CD4-positive, CD25-positive, alpha-beta regulatory T cell (primary cell): ENCODE data around the gene FFAR2. TPM values are rescaled to one million over a fixed set of nuclear protein-coding genes. Genes with fewer than 3 reads are reported as not detected.
A peak's percentile ranks its signal among the peaks of the same experiment; 100 is the strongest.

Experiments
- ATAC-seq, 2 donors: fragments of 150-1000 bp; cut with Tn5 transposase; one replicate each; pipeline ENCODE4 v1.10.0; 2021; ENCODE audit warnings: low read depth in 2 of 2, moderate number of reproducible peaks in 2 of 2, moderate library complexity in 1 of 2
- DNase-seq, 3 donors: peaks; one replicate each; pipeline versions ENCODE4 v3.0.0 to v3.0.0-alpha.2; 2012 to 2022; ENCODE audit warnings: mixed read lengths in 1 of 3
- H3K27ac ChIP-seq: one replicate; pipeline ENCODE4 v1.7.0; 2013; ENCODE audit warnings: mild to moderate bottlenecking, low read length; ENCODE audit not compliant: insufficient read depth, poor library complexity, severe bottlenecking
- H3K27me3 ChIP-seq: one replicate; pipeline ENCODE4 v1.7.0; 2013; ENCODE audit warnings: low read length; ENCODE audit not compliant: control insufficient read depth, insufficient read depth
- H3K36me3 ChIP-seq: one replicate; pipeline ENCODE4 v1.7.0; 2013; ENCODE audit warnings: mild to moderate bottlenecking, low read length, moderate library complexity; ENCODE audit not compliant: control insufficient read depth, insufficient read depth
- H3K4me1 ChIP-seq: 2 replicates; pipeline ENCODE4 v1.7.0; 2013; ENCODE audit warnings: mild to moderate bottlenecking, low read length; ENCODE audit not compliant: insufficient read depth, control insufficient read depth, poor library complexity, severe bottlenecking
- H3K4me3 ChIP-seq: one replicate; pipeline ENCODE4 v1.7.0; 2013; ENCODE audit warnings: low read depth, mild to moderate bottlenecking, low read length, moderate library complexity
- H3K9me3 ChIP-seq, 2 experiments: 1 replicate in 1 of 2; 2 replicates in 1 of 2; pipeline ENCODE4 v1.7.0; 2013; ENCODE audit warnings: low read length in 2 of 2, mild to moderate bottlenecking in 1 of 2, moderate library complexity in 1 of 2; ENCODE audit not compliant: control insufficient read depth in 2 of 2
- H3K27ac Mint-ChIP-seq, 3 donors: one replicate each; pipeline ENCODE4 v1.8.0; 2020 to 2022; ENCODE audit warnings: mild to moderate bottlenecking in 3 of 3, mixed read lengths in 3 of 3, moderate library complexity in 2 of 3
- H3K27me3 Mint-ChIP-seq: one replicate; pipeline ENCODE4 v1.8.0; 2022; ENCODE audit warnings: mild to moderate bottlenecking, mixed read lengths
- H3K36me3 Mint-ChIP-seq: one replicate; pipeline ENCODE4 v1.8.0; 2020; ENCODE audit warnings: mixed read lengths
- H3K4me1 Mint-ChIP-seq, 4 donors: one replicate each; pipeline ENCODE4 v1.8.0; 2020 to 2022; ENCODE audit warnings: mixed read lengths in 4 of 4, mild to moderate bottlenecking in 1 of 4
- H3K4me3 Mint-ChIP-seq, 4 donors: one replicate each; pipeline ENCODE4 v1.8.0; 2020 to 2022; ENCODE audit warnings: mild to moderate bottlenecking in 4 of 4, mixed read lengths in 4 of 4, moderate library complexity in 3 of 4
- H3K9me3 Mint-ChIP-seq, 7 donors: one replicate each; pipeline ENCODE4 v1.8.0; 2020 to 2022; ENCODE audit warnings: mixed read lengths in 7 of 7, mild to moderate bottlenecking in 3 of 7, moderate library complexity in 2 of 7
- polyA plus RNA-seq, 4 donors: library from polyadenylated mRNA; unstranded; fragments of 300-500 nt; fragmentation: Illumina TruSeq; gene quantifications; one replicate each; pipeline ENCODE4 v1.2.3, GENCODE V29; 2021
- total RNA-seq: library from RNA; stranded (reverse); gene quantifications from one replicate; pipeline ENCODE4 v1.2.3, GENCODE V29; 2022

The FFAR2 gene
- total and polyA plus RNA-seq, 5 donors from 2014 or later = not detected

DNA sequence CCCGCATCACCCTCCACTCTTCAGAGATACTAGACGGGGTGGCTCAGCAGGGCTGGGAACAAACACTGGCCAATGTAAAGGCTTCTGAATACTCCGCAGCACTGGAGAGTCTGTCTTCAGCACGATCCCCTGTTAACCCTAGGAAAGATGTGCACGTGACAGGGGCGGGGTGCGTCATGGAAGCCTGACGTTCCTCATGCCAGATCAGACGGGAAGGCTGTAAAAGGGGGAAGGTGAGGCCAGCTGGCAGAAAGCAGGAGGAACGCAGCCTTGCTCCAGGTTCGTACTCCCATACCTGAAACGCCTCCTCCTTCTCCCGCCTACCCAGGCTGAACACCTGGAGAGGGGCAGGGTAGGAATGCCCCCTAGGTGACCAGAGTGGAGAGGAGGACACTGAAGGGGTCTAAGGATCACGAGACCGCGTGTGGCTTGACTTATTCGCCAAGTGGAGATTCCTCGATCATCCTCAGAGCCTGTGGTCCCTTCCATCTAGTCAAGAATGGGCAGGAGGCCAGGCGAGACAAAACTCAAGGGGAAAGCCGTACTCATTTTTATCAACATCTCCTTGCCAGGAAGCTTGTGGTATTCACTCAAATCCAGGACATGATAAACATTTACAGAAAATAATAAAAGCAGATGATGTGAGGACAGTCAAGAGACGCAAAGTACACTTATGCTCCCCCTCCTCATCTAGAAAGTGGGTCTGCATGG lies 18.2 kb upstream of the FFAR2 start:
- ATAC-seq = no peak
- DNase-seq = no peak
- no peak overlapping the region for H3K4me3 Mint-ChIP-seq
- H3K27ac Mint-ChIP-seq = no peak overlapping the region
- Histone ChIP-seq H3K36me3 (no peaks in the 10 kb centered on the region), H3K27ac (no peak overlapping the region), H3K27me3 (no peaks in the 10 kb centered on the region), H3K4me3 (no peak overlapping the region), H3K4me1 (no peaks in the 10 kb centered on the region), H3K9me3 (peaks cover 0 to 2% of the 10 kb centered on the region in 2 experiments)
- H3K36me3 Mint-ChIP-seq = no peaks in the 10 kb centered on the region
- peaks cover 25% of the 10 kb centered on the region for H3K27me3 Mint-ChIP-seq
- H3K4me1 Mint-ChIP-seq = peaks cover 0 to 3% (median 0%) of the 10 kb centered on the region in 4 donors
- H3K9me3 Mint-ChIP-seq = peaks cover 0 to 20% (median 3%) of the 10 kb centered on the region in 7 donors

DNA sequence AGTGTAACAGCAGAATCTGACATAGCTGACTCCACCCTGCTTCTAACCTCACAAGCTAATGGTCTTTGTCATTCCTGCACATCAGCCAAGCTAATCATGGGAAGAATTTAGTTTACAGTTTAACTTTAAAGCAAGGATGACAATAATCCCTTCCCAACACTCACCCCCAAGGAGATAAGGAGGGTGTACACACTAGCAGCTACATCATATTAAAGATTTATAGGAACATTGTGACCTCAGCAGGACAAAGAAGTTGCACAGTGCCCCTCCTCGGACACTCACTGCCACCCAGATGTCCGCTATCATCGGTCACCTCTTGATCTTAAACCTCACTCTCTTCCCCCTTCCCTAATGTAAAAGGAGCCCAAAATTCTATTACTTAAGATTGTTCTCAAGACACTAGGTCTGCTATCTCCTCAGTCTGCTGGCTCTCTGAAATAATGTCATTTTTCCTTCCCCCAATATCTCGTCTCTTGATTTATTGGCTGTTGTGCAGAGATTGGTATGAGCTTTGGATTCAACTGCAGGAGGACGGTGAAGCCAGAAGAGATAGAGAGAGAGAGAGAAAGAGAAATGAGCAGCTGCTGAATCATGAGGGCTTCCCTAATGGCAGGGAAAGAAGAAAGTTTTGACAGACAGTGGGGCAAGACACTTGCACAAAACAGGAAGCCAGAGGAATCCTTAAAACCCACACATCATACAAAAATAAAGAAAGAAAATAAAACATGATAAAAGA lies 17.5 kb upstream of the FFAR2 start:
- no peak for ATAC-seq
- no peaks in the 10 kb centered on the region for H3K36me3 ChIP-seq
- no peaks in the 10 kb centered on the region for H3K4me1 ChIP-seq
- H3K4me3 Mint-ChIP-seq = no peak overlapping the region
- H3K9me3 ChIP-seq = peaks cover 0 to 2% of the 10 kb centered on the region in 2 experiments
- H3K27ac ChIP-seq = no peak overlapping the region
- peaks cover 0 to 20% (median 3%) of the 10 kb centered on the region in 7 donors for H3K9me3 Mint-ChIP-seq
- peaks cover 30% of the 10 kb centered on the region for H3K27me3 Mint-ChIP-seq
- no peaks in the 10 kb centered on the region for H3K36me3 Mint-ChIP-seq
- H3K4me3 ChIP-seq = no peak overlapping the region
- H3K4me1 Mint-ChIP-seq = peaks cover 0 to 3% (median 0%) of the 10 kb centered on the region in 4 donors
- no peak for DNase-seq
- H3K27me3 ChIP-seq = no peaks in the 10 kb centered on the region
- H3K27ac Mint-ChIP-seq = no peak overlapping the region

DNA sequence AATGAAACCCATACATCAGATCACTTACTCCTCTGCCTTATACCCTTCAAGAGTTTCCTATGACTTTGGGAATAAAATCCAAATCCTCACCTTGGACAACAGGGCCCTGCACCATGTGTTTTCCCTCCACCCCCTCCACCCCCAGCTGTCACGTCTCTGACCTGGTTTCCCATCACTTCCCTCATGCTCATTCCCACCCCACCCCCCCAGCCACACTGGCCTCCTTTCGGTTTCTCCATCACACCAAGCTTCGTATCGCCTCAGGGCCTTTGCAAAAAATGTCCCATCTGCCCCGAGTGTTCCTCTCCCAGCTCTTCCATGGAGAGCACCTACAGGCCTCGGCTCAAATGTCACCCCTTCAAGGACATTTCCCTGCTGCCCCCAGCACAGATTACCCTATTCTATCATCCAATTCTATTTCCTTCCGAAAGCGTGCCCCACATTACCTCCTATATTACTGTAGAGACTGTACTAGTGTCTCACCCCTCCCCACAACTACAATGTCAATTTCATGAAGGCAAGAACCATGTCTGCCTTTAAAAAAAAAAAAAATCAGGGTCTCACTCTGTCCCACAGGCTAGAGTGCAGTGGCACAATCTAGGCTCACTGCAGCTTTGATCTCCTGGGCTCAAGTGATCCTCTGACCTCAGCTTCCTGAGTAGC lies 16.8 kb upstream of the FFAR2 start:
- Mint-ChIP-seq H3K4me1 (peaks cover 0 to 7% (median 4%) of the 10 kb centered on the region in 4 donors), H3K4me3 (no peak overlapping the region), H3K9me3 (peaks cover 0 to 20% (median 3%) of the 10 kb centered on the region in 7 donors), H3K27me3 (peaks cover 37% of the 10 kb centered on the region), H3K27ac (no peak overlapping the region), H3K36me3 (no peaks in the 10 kb centered on the region)
- no peak overlapping the region for H3K4me3 ChIP-seq
- H3K9me3 ChIP-seq = peaks cover 0 to 2% of the 10 kb centered on the region in 2 experiments
- no peak for DNase-seq
- no peak overlapping the region for H3K27ac ChIP-seq
- H3K4me1 ChIP-seq = peaks cover under 1% of the 10 kb centered on the region
- H3K27me3 ChIP-seq = peaks cover 5% of the 10 kb centered on the region
- no peaks in the 10 kb centered on the region for H3K36me3 ChIP-seq
- ATAC-seq = no peak

GRCh38 chr19:35432911-35433310 lies 15.1 kb upstream of the FFAR2 start:
- H3K4me1 ChIP-seq = peaks cover 4% of the 10 kb centered on the region
- ATAC-seq (no peak), DNase-seq (no peak)
- H3K36me3 ChIP-seq = no peaks in the 10 kb centered on the region
- peaks cover 0 to 12% (median 9%) of the 10 kb centered on the region in 4 donors for H3K4me1 Mint-ChIP-seq
- no peak overlapping the region for H3K4me3 ChIP-seq
- H3K36me3 Mint-ChIP-seq = no peaks in the 10 kb centered on the region
- peaks cover 0 to 20% (median 3%) of the 10 kb centered on the region in 7 donors for H3K9me3 Mint-ChIP-seq
- H3K27ac ChIP-seq = no peak overlapping the region
- H3K4me3 Mint-ChIP-seq = no peak overlapping the region
- H3K27me3 Mint-ChIP-seq = peaks cover 50% of the 10 kb centered on the region
- H3K9me3 ChIP-seq = peaks cover 0 to 2% of the 10 kb centered on the region in 2 experiments
- H3K27me3 ChIP-seq = peaks cover 14% of the 10 kb centered on the region
- no peak overlapping the region for H3K27ac Mint-ChIP-seq

GRCh38 chr19:35433448-35433847 lies 14.6 kb upstream of the FFAR2 start:
- peaks cover 0 to 20% (median 3%) of the 10 kb centered on the region in 7 donors for H3K9me3 Mint-ChIP-seq
- H3K27me3 Mint-ChIP-seq = peaks cover 54% of the 10 kb centered on the region
- no peaks in the 10 kb centered on the region for H3K36me3 Mint-ChIP-seq
- H3K4me1 Mint-ChIP-seq = peaks cover 0 to 13% (median 9%) of the 10 kb centered on the region in 4 donors
- no peak overlapping the region for H3K4me3 ChIP-seq
- no peak overlapping the region for H3K27ac Mint-ChIP-seq
- no peak overlapping the region for H3K4me3 Mint-ChIP-seq
- peaks cover 14% of the 10 kb centered on the region for H3K27me3 ChIP-seq
- H3K36me3 ChIP-seq = no peaks in the 10 kb centered on the region
- DNase-seq = no peak
- H3K9me3 ChIP-seq = peaks cover 0 to 2% of the 10 kb centered on the region in 2 experiments
- H3K27ac ChIP-seq = no peak overlapping the region
- peaks cover 4% of the 10 kb centered on the region for H3K4me1 ChIP-seq
- no peak for ATAC-seq

DNA sequence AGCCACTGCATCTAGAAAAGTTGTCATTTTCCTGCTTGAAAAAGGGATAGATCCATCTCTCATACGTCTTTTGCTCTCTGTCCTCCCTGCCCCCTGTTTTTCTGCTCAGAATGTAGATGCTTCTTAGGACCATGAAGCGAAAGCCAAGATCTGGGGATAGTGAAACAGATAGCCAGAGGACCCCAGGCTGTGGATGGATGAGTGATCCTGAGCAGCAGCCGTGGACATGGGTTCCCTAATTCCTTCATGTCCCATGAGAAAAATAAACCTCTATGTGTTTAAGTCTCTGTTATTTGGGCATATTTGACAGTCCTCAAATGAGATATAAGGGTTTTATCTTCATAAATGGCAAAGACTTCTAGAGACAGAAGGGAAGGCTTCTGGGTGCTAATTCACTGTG lies 12.2 kb upstream of the FFAR2 start:
- peaks cover 0 to 13% (median 3%) of the 10 kb centered on the region in 7 donors for H3K9me3 Mint-ChIP-seq
- no peak overlapping the region for H3K4me3 Mint-ChIP-seq
- Histone ChIP-seq H3K27ac (no peak overlapping the region), H3K9me3 (peaks cover 0 to 1% of the 10 kb centered on the region in 2 experiments), H3K4me1 (peaks cover 4% of the 10 kb centered on the region), H3K4me3 (no peak overlapping the region), H3K27me3 (peaks cover 14% of the 10 kb centered on the region), H3K36me3 (no peaks in the 10 kb centered on the region)
- peaks cover 45% of the 10 kb centered on the region for H3K27me3 Mint-ChIP-seq
- ATAC-seq (no peak), DNase-seq (no peak)
- no peak overlapping the region for H3K27ac Mint-ChIP-seq
- H3K36me3 Mint-ChIP-seq = no peaks in the 10 kb centered on the region
- H3K4me1 Mint-ChIP-seq = peaks cover 0 to 13% (median 8%) of the 10 kb centered on the region in 4 donors

GRCh38 chr19:35436477-35437405 lies 11.3 kb upstream of the FFAR2 start:
- H3K9me3 ChIP-seq = no peaks in the 10 kb centered on the region
- H3K27ac ChIP-seq = no peak overlapping the region
- Mint-ChIP-seq H3K27me3 (peaks cover 39% of the 10 kb centered on the region), H3K36me3 (no peaks in the 10 kb centered on the region), H3K4me3 (no peak overlapping the region), H3K27ac (peak overlapping the region in 1 of 3 donors; percentile 66), H3K4me1 (peaks cover 0 to 13% (median 8%) of the 10 kb centered on the region in 4 donors), H3K9me3 (peaks cover 0 to 8% (median 2%) of the 10 kb centered on the region in 7 donors)
- DNase-seq (no peak), ATAC-seq (peak; percentile 52 to 53)
- no peaks in the 10 kb centered on the region for H3K36me3 ChIP-seq
- H3K27me3 ChIP-seq = peaks cover 18% of the 10 kb centered on the region
- no peak overlapping the region for H3K4me3 ChIP-seq
- peaks cover 4% of the 10 kb centered on the region for H3K4me1 ChIP-seq
